Erythroblast (primary cell): Measurements from ENCODE around the gene NUAK1.

Experiments used
- GATA1 ChIP-seq: IDR thresholded peaks from 2 replicates; pipeline ENCODE4 v1.6.1; 2011; ENCODE audit warnings: low read depth, mild to moderate bottlenecking, control low read depth, low read length, moderate library complexity
- POLR2A ChIP-seq: IDR thresholded peaks from 2 replicates; pipeline ENCODE4 v1.6.1; 2011; ENCODE audit warnings: mild to moderate bottlenecking, low read length

DNA sequence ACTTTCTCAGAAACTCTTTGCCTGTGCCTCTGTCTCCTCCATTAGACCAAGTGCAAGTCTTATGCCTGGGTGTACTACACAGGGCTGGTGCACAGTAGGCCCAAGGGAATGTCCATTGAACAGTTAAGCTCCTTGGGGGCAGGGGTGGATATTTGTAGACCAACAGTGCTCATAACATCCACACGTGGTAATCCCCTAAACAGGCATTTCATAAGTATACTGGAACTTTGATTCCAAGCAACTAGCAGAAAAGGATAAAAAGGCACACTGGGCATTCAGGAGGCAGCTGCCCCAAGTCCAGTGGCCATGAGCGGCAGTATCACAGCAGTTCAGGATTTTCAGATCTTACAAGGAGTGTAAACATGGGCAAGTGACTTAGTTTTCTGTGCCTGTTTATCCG is 16.8 kb downstream of the NUAK1 start:
- no peak for TF ChIP-seq POLR2A
- TF ChIP-seq GATA1 = no peak
